Keratinocyte (primary cell): ENCODE data around the gene ADAMTS9. TPM values are rescaled to one million over a fixed set of nuclear protein-coding genes. Genes with fewer than 3 reads are reported as not detected.

Experiments
- DNase-seq: peaks from one replicate; pipeline ENCODE4 v3.0.0-alpha.2; 2011; ENCODE audit warnings: low read depth, missing footprints, low spot score
- FAIRE-seq: peaks from 2 replicates; lab custom pipeline; 2011; peaks lifted over from hg19 to GRCh38; lab: Jason Lieb, UNC
- H2AFZ ChIP-seq: 2 replicates; pipeline ENCODE4 v1.6.0; 2012; ENCODE audit warnings: low read length, control low read depth, inconsistent platforms; ENCODE audit not compliant: control insufficient read depth
- H3K27ac ChIP-seq: 2 replicates; pipeline ENCODE4 v1.5.1; 2011; ENCODE audit warnings: low read length; ENCODE audit not compliant: control insufficient read depth, insufficient read depth
- H3K27me3 ChIP-seq: 3 replicates; pipeline ENCODE4 v1.6.0; 2011; ENCODE audit warnings: low read length; ENCODE audit not compliant: control insufficient read depth, insufficient read depth; ENCODE audit errors: extremely low read depth
- H3K36me3 ChIP-seq, 2 experiments: 2 replicates in 1 of 2; 3 replicates in 1 of 2; pipeline ENCODE4 v1.5.1; 2011; ENCODE audit warnings: low read length in 2 of 2, mild to moderate bottlenecking in 1 of 2; ENCODE audit not compliant: control insufficient read depth in 2 of 2, insufficient read depth in 2 of 2; ENCODE audit errors: extremely low read depth in 1 of 2
- H3K4me1 ChIP-seq: 3 replicates; pipeline ENCODE4 v1.5.1; 2011; ENCODE audit warnings: low read length; ENCODE audit not compliant: control insufficient read depth, insufficient read depth; ENCODE audit errors: extremely low read depth
- H3K4me2 ChIP-seq: 3 replicates; pipeline ENCODE4 v1.6.0; 2011; ENCODE audit warnings: low read depth, low read length; ENCODE audit not compliant: control insufficient read depth, insufficient read depth; ENCODE audit errors: extremely low read depth
- H3K4me3 ChIP-seq, 3 experiments: fragments of 200-600 bp in 1 of 3; sonication (generic) in 1 of 3; 2 replicates in 2 of 3; 3 replicates in 1 of 3; pipeline ENCODE4 v1.5.1; 2011 to 2016; ENCODE audit warnings: low read length in 3 of 3, mild to moderate bottlenecking in 3 of 3, control low read depth in 2 of 3, inconsistent platforms in 1 of 3, low read depth in 1 of 3, mixed read lengths in 1 of 3, mixed run types in 1 of 3, moderate library complexity in 1 of 3; ENCODE audit not compliant: control insufficient read depth in 2 of 3, insufficient read depth in 2 of 3; ENCODE audit errors: extremely low read depth in 1 of 3
- H3K79me2 ChIP-seq: 2 replicates; pipeline ENCODE4 v1.6.0; 2012; ENCODE audit warnings: low read length; ENCODE audit not compliant: control insufficient read depth, insufficient read depth
- H3K9ac ChIP-seq: 3 replicates; pipeline ENCODE4 v1.6.0; 2011; ENCODE audit warnings: low read length; ENCODE audit not compliant: control insufficient read depth, insufficient read depth; ENCODE audit errors: extremely low read depth
- H3K9me1 ChIP-seq: 3 replicates; pipeline ENCODE4 v1.6.0; 2011; ENCODE audit warnings: low read length; ENCODE audit not compliant: control insufficient read depth, insufficient read depth; ENCODE audit errors: extremely low read depth
- H3K9me3 ChIP-seq: 2 replicates; pipeline ENCODE4 v1.5.1; 2012; ENCODE audit warnings: low read depth, low read length; ENCODE audit not compliant: control insufficient read depth
- H4K20me1 ChIP-seq: 3 replicates; pipeline ENCODE4 v1.6.0; 2011; ENCODE audit warnings: low read length; ENCODE audit not compliant: control insufficient read depth, insufficient read depth; ENCODE audit errors: extremely low read depth
- CTCF ChIP-seq, 3 experiments: IDR thresholded peaks in 1 of 3; conservative IDR thresholded peaks in 1 of 3; optimal IDR thresholded peaks in 1 of 3; 2 replicates in 2 of 3; 3 replicates in 1 of 3; pipeline versions ENCODE3 to v1.5.1; 2011; ENCODE audit warnings: low read length in 3 of 3, mild to moderate bottlenecking in 3 of 3, moderate library complexity in 2 of 3, control low read depth in 1 of 3, inconsistent platforms in 1 of 3; ENCODE audit not compliant: insufficient read depth in 2 of 3; ENCODE audit errors: extremely low read depth in 1 of 3
- EZH2 ChIP-seq: IDR thresholded peaks from one replicate; pipeline ENCODE4 v1.6.1; 2012; ENCODE audit warnings: inconsistent platforms, mild to moderate bottlenecking, low read length, moderate library complexity
- dilution Hi-C: fragments of 300-500 bp; cut with MboI; formaldehyde crosslinking; loops from one replicate; pipeline ENCODE4 v1.7.0; 2020; ENCODE audit warnings: low sequenced_read_pairs; ENCODE audit not compliant: extremely low pct_ligation_motif_present
- polyA plus RNA-seq, 5 experiments: library from polyadenylated mRNA; depleted of rRNA in 3 of 5; stranded (reverse) in 3 of 5; stranded (forward) in 1 of 5; unstranded in 1 of 5; fragments of >200 nt; gene quantifications; 1 replicate in 1 of 5; 2 replicates in 3 of 5; 3 replicates in 1 of 5; pipeline versions ENCODE4 v1.2.1 to v1.2.3, GENCODE V29; 2011 to 2012; ENCODE audit warnings: missing spikeins in 2 of 5, low read depth in 1 of 5, low replicate concordance in 1 of 5

The ADAMTS9 gene
- polyA plus RNA-seq, 1 donor (not counting 4 experiments of a cell fraction or from before 2014, with no cell fraction given), result 0.43 TPM

- H3K27ac ChIP-seq, result no peak overlapping the region
- FAIRE-seq (no peak), DNase-seq (no peak)
- no peaks in the 10 kb centered on the region for H4K20me1 ChIP-seq
- H3K4me1 ChIP-seq, result no peaks in the 10 kb centered on the region
- no peak overlapping the region for H3K9ac ChIP-seq
- no peaks in the 10 kb centered on the region for H3K27me3 ChIP-seq
- no peak overlapping the region for H3K4me2 ChIP-seq
- H3K9me3 ChIP-seq, result no peaks in the 10 kb centered on the region
- H2AFZ ChIP-seq, result no peak overlapping the region
- TF ChIP-seq CTCF (optimal IDR thresholded peaks at IDR 0.05 in 1 of 3, IDR thresholded peaks at IDR 0.05 in 1 of 3, conservative IDR thresholded peaks at IDR 0.05 in 1 of 3; ENCODE audit: extremely low read depth in 1 of 3, insufficient read depth in 2 of 3, low read length in 3 of 3) (no peak), EZH2 (no peak)
- dilution Hi-C loops, result no loop called here
- no peaks in the 10 kb centered on the region for H3K36me3 ChIP-seq
- H3K9me1 ChIP-seq, result no peaks in the 10 kb centered on the region
- no peak overlapping the region for H3K4me3 ChIP-seq
- no peaks in the 10 kb centered on the region for H3K79me2 ChIP-seq
Observed at GRCh38 chr3:64556046-64556445, 131.8 kb downstream of the ADAMTS9 start.

GRCh38 chr3:64555351-64555750, 132.4 kb downstream of the ADAMTS9 start:
- DNase-seq (no peak), FAIRE-seq (no peak)
- H3K27me3 ChIP-seq, result no peaks in the 10 kb centered on the region
- H4K20me1 ChIP-seq, result no peaks in the 10 kb centered on the region
- no peak overlapping the region for H3K4me2 ChIP-seq
- H3K9me3 ChIP-seq, result no peaks in the 10 kb centered on the region
- no peak overlapping the region for H2AFZ ChIP-seq
- H3K9ac ChIP-seq, result no peak overlapping the region
- dilution Hi-C loops, result no loop called here
- TF ChIP-seq EZH2 (no peak), CTCF (optimal IDR thresholded peaks at IDR 0.05 in 1 of 3, IDR thresholded peaks at IDR 0.05 in 1 of 3, conservative IDR thresholded peaks at IDR 0.05 in 1 of 3; ENCODE audit: extremely low read depth in 1 of 3, insufficient read depth in 2 of 3, low read length in 3 of 3) (no peak)
- no peak overlapping the region for H3K27ac ChIP-seq
- no peaks in the 10 kb centered on the region for H3K4me1 ChIP-seq
- H3K4me3 ChIP-seq, result no peak overlapping the region
- H3K9me1 ChIP-seq, result no peaks in the 10 kb centered on the region
- H3K79me2 ChIP-seq, result no peaks in the 10 kb centered on the region
- no peaks in the 10 kb centered on the region for H3K36me3 ChIP-seq
